Activated naive CD4-positive, alpha-beta T cell treated with Interleukin-2 at 50 U/mL for 16 hours (primary cell): ENCODE results near the gene LZTS2.

Experiments used
- DNase-seq: peaks from one replicate; pipeline ENCODE4 v3.0.0-alpha.2; 2020

Gene LZTS2

DNA sequence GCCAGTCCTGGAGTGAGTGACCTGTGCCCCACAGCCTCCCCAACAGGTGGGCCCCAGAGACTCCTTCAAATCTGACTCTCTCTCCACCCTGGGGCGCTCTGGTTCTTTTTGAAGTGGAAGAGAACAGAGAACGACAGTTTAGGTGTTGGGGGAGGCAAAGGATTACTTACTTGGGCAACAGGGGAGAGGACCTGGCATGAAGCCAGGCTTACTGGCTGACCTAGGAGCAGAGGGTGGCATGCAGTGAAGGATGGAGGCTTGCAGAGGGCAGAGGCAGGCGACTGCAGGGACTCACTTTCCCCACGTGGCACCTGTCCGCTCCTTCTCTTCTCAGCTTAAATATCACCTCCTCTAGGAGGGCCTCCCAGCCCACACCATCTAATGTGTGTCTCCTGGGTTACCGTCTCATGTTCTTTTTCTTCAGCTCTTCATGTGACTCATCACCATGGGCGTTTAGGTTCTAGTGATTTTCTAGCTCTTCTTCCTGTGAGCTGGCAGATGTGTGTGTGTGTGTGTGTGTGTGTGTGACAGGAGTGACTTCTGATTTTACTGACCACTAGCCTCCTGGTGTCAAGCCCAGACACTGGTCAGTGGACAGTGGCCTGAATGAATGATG is 15.5 kb downstream of the LZTS2 start:
- DNase-seq: peak; percentile 22

GRCh38 chr10:101015582-101015973 is 16.0 kb downstream of the LZTS2 start:
- DNase-seq: no peak

DNA sequence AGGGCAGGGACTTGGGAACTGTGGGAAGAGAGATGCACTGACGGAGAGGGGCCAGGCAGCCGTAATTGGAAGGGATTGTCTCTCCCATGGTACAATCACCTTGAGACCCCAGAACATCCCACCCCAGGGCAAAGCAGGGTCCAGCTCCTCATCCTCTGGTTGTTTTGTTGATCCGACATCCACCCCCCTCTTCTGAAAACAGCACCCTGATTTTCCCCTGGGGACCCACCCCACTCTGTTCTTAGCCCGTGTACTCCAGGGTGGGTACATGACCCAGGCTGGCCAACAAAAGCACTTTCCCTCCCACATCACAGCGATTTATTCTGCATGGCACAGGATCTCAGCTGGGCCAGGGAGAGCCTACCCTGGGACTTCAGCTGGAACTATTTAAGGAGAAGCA is 17.2 kb downstream of the LZTS2 start:
- no peak for DNase-seq

DNA sequence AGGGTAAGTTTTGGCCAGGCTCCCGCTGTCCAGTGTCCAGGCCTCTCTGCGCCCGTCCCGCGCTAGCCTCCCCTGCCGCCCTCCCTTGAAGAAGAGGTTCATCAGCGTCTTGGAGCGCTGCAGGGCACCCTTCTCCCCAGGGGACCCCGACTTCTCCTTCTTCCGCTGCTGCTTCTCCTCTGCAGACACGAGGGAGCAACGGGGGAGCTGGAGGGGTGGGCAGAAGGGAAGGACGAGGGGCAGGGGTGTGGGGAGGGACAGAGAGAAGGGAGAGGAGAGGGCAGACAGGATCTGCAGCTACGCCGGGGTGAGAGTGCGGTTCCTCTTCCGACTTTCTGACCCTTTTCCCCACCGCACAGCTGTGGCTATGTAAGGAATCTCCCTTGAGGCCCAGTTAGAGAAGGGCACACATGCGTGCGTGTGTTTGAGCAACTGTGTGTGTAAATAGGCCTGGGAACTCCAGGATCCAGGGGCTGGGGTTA is 18.6 kb downstream of the LZTS2 start:
- DNase-seq: no peak

- peak; percentile 79 for DNase-seq
Measured at GRCh38 chr10:101018600-101019439, 19.2 kb downstream of the LZTS2 start.

- no peak for DNase-seq
Measured at GRCh38 chr10:101019440-101019703, 19.8 kb downstream of the LZTS2 start.

- DNase-seq: no peak
Measured at GRCh38 chr10:101020427-101021075, 20.9 kb downstream of the LZTS2 start.

GRCh38 chr10:101021239-101021638 is 21.6 kb downstream of the LZTS2 start:
- DNase-seq: no peak

- DNase-seq: no peak
Measured at GRCh38 chr10:101021692-101022251, 22.2 kb downstream of the LZTS2 start.

GRCh38 chr10:101022967-101023705 is 23.5 kb downstream of the LZTS2 start:
- no peak for DNase-seq

- DNase-seq: no peak
Measured at GRCh38 chr10:101027106-101027720, 27.6 kb downstream of the LZTS2 start.

GRCh38 chr10:101028446-101029337 is 29.1 kb downstream of the LZTS2 start:
- DNase-seq: no peak

- no peak for DNase-seq
Measured at GRCh38 chr10:101029520-101030295, 30.1 kb downstream of the LZTS2 start.

GRCh38 chr10:101030496-101031127 is 31.0 kb downstream of the LZTS2 start:
- DNase-seq: no peak

DNA sequence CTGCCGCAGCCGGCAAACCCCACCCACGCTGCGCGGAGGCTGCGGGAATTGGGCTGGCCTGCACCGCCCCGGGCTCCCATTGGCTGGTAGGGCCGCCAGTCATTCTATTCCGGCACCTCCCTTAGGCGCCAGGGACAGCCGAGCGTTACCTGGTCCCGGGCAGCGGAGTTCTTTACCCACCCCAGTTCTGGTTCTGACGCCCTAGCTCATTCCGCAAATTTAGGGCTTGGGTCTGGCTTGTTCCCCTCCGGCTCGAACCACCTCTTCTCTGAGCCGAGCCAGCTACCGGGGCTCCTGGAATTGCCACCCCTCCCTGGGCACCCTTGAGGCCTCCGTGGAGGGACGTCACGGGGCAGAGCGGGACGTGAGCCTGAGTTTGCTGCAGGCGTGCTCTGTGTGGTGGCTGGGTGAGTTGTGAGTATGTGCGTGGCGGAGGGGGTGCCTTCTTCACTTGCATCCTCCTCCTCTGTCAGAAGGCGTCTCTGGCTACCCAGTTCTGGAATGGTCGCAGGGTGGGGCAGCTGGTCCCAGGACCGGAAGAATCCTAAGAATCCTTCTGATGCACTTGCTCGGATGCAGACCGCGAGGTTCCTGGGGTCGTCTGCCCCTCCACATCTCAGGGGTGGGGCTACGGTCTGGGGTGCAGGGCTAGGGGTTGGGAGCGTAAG is 31.7 kb downstream of the LZTS2 start, which contains the start of the genes PDZD7 and SFXN3:
PDZD7 (minus strand) TSS at position 2 of the 668 bp plus-strand sequence. CDS start 910 bp downstream, outside the sequence.
SFXN3 (plus strand) TSS at position 107 of the 668 bp plus-strand sequence. CDS start 3,461 bp downstream, outside the sequence.
- DNase-seq: peak; percentile 97

GRCh38 chr10:101031796-101032636 is 32.4 kb downstream of the LZTS2 start:
- DNase-seq: peak; percentile 79

DNA sequence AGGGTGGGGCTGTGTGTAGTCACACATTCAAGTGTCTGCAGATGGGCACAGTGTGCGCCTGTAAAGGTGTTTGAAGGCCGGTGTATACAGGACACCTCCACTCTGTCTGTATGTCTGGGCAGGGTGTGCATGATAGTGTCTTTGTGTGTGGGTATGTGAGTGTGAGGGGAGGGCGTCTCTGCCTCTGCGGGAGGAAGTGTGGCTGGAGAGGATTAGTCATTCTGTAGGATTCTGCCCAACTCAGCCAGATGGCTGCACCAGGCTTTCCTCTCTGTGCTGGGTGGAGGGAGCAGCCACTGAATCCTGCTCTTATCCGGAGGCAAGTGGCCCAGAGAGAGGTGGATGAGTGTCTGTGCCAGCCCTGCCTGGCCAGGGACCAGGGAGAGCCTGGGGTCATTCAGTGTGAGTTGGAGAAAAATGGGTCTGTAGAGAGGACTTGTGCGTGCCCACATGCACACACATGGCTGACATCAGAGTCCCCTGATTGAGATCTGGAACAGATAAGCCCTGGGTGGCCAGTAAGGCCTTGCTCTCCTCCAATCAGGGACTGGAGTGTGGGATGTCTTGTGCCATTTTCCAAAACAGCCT is 33.1 kb downstream of the LZTS2 start:
- DNase-seq: peak; percentile 65

- no peak for DNase-seq
Measured at GRCh38 chr10:101033276-101033675, 33.7 kb downstream of the LZTS2 start.
